ENCODE results near the gene EPAS1. TPM values are rescaled to one million over a fixed set of nuclear protein-coding genes. Genes with fewer than 3 reads are reported as not detected.

Gene EPAS1
- total RNA-seq, 1 experiment from 2014 or later: 8.5 TPM

DNA sequence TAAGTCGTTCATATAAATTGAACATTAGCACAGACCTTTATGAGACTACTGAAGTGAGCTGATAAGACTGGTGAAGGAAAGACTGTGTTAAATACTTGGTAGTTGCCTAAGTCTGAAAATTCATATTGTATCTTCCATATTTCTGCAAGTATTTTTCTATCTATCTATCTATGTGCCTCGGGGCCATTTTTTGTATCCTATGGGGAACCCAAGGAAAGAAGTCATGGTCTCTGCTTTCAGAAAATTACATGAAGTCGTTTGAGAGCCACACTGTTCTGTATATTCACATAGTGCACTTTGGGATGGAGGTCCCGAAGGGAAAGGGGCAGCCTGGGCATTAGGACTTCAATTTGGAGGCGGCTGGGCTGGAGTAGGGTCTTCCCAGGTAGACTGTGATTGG, 89.6 kb downstream of the EPAS1 start (continued):
- TF ChIP-seq, protein P1, sequence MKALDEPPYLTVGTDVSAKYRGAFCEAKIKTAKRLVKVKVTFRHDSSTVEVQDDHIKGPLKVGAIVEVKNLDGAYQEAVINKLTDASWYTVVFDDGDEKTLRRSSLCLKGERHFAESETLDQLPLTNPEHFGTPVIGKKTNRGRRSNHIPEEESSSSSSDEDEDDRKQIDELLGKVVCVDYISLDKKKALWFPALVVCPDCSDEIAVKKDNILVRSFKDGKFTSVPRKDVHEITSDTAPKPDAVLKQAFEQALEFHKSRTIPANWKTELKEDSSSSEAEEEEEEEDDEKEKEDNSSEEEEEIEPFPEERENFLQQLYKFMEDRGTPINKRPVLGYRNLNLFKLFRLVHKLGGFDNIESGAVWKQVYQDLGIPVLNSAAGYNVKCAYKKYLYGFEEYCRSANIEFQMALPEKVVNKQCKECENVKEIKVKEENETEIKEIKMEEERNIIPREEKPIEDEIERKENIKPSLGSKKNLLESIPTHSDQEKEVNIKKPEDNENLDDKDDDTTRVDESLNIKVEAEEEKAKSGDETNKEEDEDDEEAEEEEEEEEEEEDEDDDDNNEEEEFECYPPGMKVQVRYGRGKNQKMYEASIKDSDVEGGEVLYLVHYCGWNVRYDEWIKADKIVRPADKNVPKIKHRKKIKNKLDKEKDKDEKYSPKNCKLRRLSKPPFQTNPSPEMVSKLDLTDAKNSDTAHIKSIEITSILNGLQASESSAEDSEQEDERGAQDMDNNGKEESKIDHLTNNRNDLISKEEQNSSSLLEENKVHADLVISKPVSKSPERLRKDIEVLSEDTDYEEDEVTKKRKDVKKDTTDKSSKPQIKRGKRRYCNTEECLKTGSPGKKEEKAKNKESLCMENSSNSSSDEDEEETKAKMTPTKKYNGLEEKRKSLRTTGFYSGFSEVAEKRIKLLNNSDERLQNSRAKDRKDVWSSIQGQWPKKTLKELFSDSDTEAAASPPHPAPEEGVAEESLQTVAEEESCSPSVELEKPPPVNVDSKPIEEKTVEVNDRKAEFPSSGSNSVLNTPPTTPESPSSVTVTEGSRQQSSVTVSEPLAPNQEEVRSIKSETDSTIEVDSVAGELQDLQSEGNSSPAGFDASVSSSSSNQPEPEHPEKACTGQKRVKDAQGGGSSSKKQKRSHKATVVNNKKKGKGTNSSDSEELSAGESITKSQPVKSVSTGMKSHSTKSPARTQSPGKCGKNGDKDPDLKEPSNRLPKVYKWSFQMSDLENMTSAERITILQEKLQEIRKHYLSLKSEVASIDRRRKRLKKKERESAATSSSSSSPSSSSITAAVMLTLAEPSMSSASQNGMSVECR (CRISPR knock-in tag; IDR thresholded peaks at IDR 0.05; ENCODE audit: borderline replicate concordance): no peak
- no peak for TF ChIP-seq ETV6 (CRISPR knock-in tag; IDR thresholded peaks at IDR 0.05)
- TF ChIP-seq ZNF396 (CRISPR knock-in tag; IDR thresholded peaks at IDR 0.05; ENCODE audit: borderline replicate concordance): no peak
- TF ChIP-seq, protein P2, sequence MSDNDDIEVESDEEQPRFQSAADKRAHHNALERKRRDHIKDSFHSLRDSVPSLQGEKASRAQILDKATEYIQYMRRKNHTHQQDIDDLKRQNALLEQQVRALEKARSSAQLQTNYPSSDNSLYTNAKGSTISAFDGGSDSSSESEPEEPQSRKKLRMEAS (CRISPR knock-in tag; IDR thresholded peaks at IDR 0.05): no peak

DNA sequence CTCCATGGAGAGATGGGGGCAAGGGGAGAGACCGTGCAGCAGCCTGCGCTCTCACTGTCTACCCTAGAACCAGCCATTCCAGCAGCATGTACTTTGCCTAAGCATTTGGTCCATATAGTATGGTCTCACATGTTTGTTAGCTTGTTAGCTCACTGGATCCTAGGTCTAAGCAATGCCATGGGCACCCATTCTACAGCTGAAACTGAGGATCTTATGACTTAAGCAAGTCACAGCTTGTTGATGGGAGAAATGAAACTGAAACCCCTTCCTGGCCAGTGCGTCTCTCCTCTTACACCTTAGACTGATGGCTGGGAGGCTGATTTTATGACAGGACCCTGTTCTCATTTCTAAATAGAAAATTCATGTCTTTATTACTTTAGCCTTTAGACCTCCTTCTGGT, 90.1 kb downstream of the EPAS1 start:
- DNase-seq (ENCODE audit: low spot score) (no peak), ATAC-seq (no peak)
- Mint-ChIP-seq H3K4me3 (no peak overlapping the region), H3K27me3 (ENCODE audit: low read depth) (no peaks in the 10 kb centered on the region), H3K36me3 (no peaks in the 10 kb centered on the region), H3K4me1 (no peaks in the 10 kb centered on the region), H3K27ac (no peak overlapping the region), H3K9me3 (no peaks in the 10 kb centered on the region)
- ChIA-PET POLR2A (no interaction called here), CTCF (interaction anchor here (1.7 kb wide), 1 partner anchor 394 kb away, joined by 3 read pairs; no protein-coding TSS in a partner anchor)
- TF ChIP-seq, protein P3, sequence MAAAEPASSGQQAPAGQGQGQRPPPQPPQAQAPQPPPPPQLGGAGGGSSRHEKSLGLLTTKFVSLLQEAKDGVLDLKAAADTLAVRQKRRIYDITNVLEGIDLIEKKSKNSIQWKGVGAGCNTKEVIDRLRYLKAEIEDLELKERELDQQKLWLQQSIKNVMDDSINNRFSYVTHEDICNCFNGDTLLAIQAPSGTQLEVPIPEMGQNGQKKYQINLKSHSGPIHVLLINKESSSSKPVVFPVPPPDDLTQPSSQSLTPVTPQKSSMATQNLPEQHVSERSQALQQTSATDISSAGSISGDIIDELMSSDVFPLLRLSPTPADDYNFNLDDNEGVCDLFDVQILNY (CRISPR knock-in tag; IDR thresholded peaks at IDR 0.05): no peak
- TF ChIP-seq, protein P4, sequence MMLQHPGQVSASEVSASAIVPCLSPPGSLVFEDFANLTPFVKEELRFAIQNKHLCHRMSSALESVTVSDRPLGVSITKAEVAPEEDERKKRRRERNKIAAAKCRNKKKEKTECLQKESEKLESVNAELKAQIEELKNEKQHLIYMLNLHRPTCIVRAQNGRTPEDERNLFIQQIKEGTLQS (CRISPR knock-in tag; conservative IDR thresholded peaks at IDR 0.05): no peak
- TF ChIP-seq SMAD3 (CRISPR knock-in tag; IDR thresholded peaks at IDR 0.05; ENCODE audit: borderline replicate concordance): no peak
- no peak for TF ChIP-seq SOX15 (CRISPR knock-in tag; IDR thresholded peaks at IDR 0.05)
- TF ChIP-seq JAZF1 (CRISPR knock-in tag; IDR thresholded peaks at IDR 0.05): no peak
- TF ChIP-seq TCF7 (CRISPR knock-in tag; IDR thresholded peaks at IDR 0.05; ENCODE audit: low read depth): no peak
- TF ChIP-seq ZNF138 (CRISPR knock-in tag; conservative IDR thresholded peaks at IDR 0.05): no peak
- TF ChIP-seq, protein P5, sequence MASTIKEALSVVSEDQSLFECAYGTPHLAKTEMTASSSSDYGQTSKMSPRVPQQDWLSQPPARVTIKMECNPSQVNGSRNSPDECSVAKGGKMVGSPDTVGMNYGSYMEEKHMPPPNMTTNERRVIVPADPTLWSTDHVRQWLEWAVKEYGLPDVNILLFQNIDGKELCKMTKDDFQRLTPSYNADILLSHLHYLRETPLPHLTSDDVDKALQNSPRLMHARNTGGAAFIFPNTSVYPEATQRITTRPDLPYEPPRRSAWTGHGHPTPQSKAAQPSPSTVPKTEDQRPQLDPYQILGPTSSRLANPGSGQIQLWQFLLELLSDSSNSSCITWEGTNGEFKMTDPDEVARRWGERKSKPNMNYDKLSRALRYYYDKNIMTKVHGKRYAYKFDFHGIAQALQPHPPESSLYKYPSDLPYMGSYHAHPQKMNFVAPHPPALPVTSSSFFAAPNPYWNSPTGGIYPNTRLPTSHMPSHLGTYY (CRISPR knock-in tag; IDR thresholded peaks at IDR 0.05): no peak
- TF ChIP-seq, protein P6, sequence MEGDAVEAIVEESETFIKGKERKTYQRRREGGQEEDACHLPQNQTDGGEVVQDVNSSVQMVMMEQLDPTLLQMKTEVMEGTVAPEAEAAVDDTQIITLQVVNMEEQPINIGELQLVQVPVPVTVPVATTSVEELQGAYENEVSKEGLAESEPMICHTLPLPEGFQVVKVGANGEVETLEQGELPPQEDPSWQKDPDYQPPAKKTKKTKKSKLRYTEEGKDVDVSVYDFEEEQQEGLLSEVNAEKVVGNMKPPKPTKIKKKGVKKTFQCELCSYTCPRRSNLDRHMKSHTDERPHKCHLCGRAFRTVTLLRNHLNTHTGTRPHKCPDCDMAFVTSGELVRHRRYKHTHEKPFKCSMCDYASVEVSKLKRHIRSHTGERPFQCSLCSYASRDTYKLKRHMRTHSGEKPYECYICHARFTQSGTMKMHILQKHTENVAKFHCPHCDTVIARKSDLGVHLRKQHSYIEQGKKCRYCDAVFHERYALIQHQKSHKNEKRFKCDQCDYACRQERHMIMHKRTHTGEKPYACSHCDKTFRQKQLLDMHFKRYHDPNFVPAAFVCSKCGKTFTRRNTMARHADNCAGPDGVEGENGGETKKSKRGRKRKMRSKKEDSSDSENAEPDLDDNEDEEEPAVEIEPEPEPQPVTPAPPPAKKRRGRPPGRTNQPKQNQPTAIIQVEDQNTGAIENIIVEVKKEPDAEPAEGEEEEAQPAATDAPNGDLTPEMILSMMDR (IDR thresholded peaks at IDR 0.05): no peak

DNA sequence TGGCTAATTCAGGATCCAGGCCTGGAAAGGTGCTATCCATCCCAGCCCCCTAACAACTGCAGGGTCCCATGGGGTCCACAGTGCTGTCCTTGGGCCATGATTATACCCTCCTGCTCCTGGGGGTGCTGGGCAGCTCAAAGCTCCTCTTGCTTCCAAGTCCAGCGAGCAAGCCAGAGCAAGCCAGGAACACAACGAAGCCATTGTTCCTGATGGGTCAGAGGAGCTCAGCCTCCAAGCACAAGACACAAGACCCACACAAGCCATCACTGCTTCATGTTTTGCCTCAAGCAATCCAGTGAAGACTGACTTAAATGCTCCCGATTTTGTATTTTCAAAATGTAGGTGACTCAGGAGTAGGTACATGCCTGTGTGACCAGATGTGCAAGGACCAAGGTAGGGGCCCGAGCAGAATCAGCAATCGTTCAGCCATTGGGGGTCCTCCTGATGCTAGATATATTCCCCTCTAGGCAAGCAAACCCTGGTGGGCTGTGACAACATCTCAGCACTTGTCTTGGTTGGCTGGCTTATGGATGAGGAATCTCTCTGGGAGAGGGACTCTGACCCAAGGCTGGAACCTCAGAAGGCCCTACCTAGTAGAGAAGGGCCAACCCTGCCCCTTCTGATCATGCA, 90.8 kb downstream of the EPAS1 start:
- DNase-seq (ENCODE audit: low spot score): no peak
- Mint-ChIP-seq H3K4me1 (no peaks in the 10 kb centered on the region), H3K4me3 (no peak overlapping the region), H3K9me3 (no peaks in the 10 kb centered on the region), H3K36me3 (no peaks in the 10 kb centered on the region), H3K27ac (no peak overlapping the region), H3K27me3 (ENCODE audit: low read depth) (no peaks in the 10 kb centered on the region)
- CTCF ChIA-PET: interaction anchor here (1.7 kb wide), 1 partner anchor 395 kb away, joined by 3 read pairs; no protein-coding TSS in a partner anchor
- POLR2A ChIA-PET: no interaction called here
- ATAC-seq: no peak
- TF ChIP-seq TEAD4 (CRISPR knock-in tag; IDR thresholded peaks at IDR 0.05): no peak
- TF ChIP-seq, protein P7, sequence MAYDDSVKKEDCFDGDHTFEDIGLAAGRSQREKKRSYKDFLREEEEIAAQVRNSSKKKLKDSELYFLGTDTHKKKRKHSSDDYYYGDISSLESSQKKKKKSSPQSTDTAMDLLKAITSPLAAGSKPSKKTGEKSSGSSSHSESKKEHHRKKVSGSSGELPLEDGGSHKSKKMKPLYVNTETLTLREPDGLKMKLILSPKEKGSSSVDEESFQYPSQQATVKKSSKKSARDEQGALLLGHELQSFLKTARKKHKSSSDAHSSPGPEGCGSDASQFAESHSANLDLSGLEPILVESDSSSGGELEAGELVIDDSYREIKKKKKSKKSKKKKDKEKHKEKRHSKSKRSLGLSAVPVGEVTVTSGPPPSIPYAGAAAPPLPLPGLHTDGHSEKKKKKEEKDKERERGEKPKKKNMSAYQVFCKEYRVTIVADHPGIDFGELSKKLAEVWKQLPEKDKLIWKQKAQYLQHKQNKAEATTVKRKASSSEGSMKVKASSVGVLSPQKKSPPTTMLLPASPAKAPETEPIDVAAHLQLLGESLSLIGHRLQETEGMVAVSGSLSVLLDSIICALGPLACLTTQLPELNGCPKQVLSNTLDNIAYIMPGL (CRISPR knock-in tag; IDR thresholded peaks at IDR 0.05): no peak
- TF ChIP-seq HMGA2 (CRISPR knock-in tag; IDR thresholded peaks at IDR 0.05): no peak
- TF ChIP-seq NFATC4 (CRISPR knock-in tag; IDR thresholded peaks at IDR 0.05): no peak
- no peak for TF ChIP-seq ATF1 (CRISPR knock-in tag; IDR thresholded peaks at IDR 0.05)
- no peak for TF ChIP-seq ZNF219 (CRISPR knock-in tag; IDR thresholded peaks at IDR 0.05; ENCODE audit: borderline replicate concordance)
- no peak for TF ChIP-seq JAZF1 (CRISPR knock-in tag; IDR thresholded peaks at IDR 0.05)
- TF ChIP-seq ZNF423 (CRISPR knock-in tag; IDR thresholded peaks at IDR 0.05): no peak
- TF ChIP-seq, protein P8, sequence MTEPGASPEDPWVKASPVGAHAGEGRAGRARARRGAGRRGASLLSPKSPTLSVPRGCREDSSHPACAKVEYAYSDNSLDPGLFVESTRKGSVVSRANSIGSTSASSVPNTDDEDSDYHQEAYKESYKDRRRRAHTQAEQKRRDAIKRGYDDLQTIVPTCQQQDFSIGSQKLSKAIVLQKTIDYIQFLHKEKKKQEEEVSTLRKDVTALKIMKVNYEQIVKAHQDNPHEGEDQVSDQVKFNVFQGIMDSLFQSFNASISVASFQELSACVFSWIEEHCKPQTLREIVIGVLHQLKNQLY (CRISPR knock-in tag; IDR thresholded peaks at IDR 0.05): no peak
- no peak for TF ChIP-seq PRRX2 (CRISPR knock-in tag; IDR thresholded peaks at IDR 0.05)

Measured in WTC11 (cell line).